GM13976 (cell line): Measurements from ENCODE around the gene BHLHA15.

Experiments
- DNase-seq: peaks from one replicate; pipeline ENCODE4 v3.0.0; 2012; ENCODE audit warnings: low spot score
- CTCF ChIP-seq: IDR thresholded peaks from 2 replicates; pipeline ENCODE4 v1.5.1; 2012; ENCODE audit warnings: borderline replicate concordance, mild to moderate bottlenecking; ENCODE audit not compliant: insufficient read depth; ENCODE audit errors: extremely low read depth, missing control alignments, control extremely low read depth
- in situ Hi-C: fragments of 300-500 bp; cut with MboI; formaldehyde crosslinking; loops from one replicate; pipeline ENCODE4 v1.12.0; 2022; ENCODE audit warnings: low sequenced_read_pairs, mixed read lengths, inconsistent platforms; ENCODE audit not compliant: unreplicated experiment

Gene BHLHA15

GRCh38 chr7:98238076-98238475 is 26.8 kb downstream of the BHLHA15 start:
- TF ChIP-seq CTCF: no peak
- DNase-seq: no peak
- in situ Hi-C loops: no loop called here

- in situ Hi-C loops: no loop called here
- no peak for TF ChIP-seq CTCF
- no peak for DNase-seq
These were observed 27.7 kb downstream of the BHLHA15 start for GRCh38 chr7:98238976-98239375.

- in situ Hi-C loops: no loop called here
- peak; percentile 53 for TF ChIP-seq CTCF
These were observed 29.9 kb downstream of the BHLHA15 start for GRCh38 chr7:98240961-98241673.

DNA sequence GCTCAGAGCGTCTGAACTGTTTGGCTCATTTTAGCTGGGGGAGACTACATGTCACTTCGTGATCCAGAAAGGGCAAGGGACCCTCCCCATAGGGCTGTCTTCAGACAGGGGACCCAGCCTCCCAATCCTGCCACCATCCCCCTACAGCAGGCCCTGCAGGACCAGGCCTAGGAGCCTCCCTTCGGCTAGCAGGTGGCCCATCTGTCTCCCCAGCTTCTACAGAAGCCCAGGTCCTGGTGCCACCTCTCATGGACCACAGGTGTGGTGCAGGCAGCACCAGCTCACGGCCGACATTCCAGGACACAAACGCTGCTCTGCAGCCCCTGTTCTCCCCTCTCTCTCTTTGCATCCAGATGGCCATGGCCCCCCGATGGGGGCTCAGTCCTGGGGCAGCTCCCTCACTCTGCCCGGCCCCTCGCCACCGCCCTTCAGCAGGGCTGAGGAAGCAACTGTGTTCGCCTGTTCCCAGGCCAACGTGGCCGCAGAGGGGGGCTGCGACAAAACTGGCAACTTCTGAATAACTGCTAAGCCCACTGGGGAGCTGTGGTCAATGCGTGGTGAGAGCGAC is 30.5 kb downstream of the BHLHA15 start:
- in situ Hi-C loops: no loop called here
- no peak for TF ChIP-seq CTCF
- no peak for DNase-seq

More at GRCh38 chr7:98240961-98241673, 29.9 kb downstream of the BHLHA15 start:
- DNase-seq: peak; percentile 83

- TF ChIP-seq CTCF: no peak
- in situ Hi-C loops: no loop called here
- no peak for DNase-seq
These were observed 31.1 kb downstream of the BHLHA15 start for GRCh38 chr7:98242342-98242741.

GRCh38 chr7:98242934-98243333 is 31.7 kb downstream of the BHLHA15 start:
- no peak for TF ChIP-seq CTCF
- in situ Hi-C loops: no loop called here
- no peak for DNase-seq

GRCh38 chr7:98244871-98245270 is 33.6 kb downstream of the BHLHA15 start:
- peak; percentile 19 for DNase-seq
- in situ Hi-C loops: no loop called here
- TF ChIP-seq CTCF: no peak
